Measurements from ENCODE around the gene DMAP1. TPM values are rescaled to one million over a fixed set of nuclear protein-coding genes. Genes with fewer than 3 reads are reported as not detected.

Gene DMAP1
- total and polyA plus RNA-seq, 9 of the 15 experiments (the other 6 are each of a cell fraction or from before 2014, with no cell fraction given) = 1.5 to 51.2 (median 30.3) TPM

DNA sequence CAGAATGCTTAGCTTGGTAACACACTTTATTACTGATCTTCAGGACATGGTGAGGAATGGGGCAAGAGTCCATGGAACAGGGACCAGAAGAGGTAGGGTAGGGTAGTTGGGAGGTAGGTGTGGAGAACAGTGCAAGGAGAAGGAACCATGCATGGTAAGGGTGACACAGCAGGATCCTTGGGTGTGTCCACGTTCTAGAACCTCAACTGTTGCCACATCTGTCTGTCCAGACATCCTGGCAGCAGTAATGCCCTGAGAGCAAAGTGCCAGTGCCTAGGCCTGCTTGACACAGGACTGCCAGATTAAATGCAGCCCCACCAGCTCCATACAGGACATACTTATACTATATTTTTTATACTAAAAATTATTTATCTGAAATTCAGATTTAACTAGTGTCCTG, 13.9 kb downstream of the DMAP1 start (continued):
- TF ChIP-seq ZNF12 (CRISPR knock-in tag; IDR thresholded peaks at IDR 0.05) = no peak
- TF ChIP-seq, protein P1, sequence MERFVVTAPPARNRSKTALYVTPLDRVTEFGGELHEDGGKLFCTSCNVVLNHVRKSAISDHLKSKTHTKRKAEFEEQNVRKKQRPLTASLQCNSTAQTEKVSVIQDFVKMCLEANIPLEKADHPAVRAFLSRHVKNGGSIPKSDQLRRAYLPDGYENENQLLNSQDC (CRISPR knock-in tag; IDR thresholded peaks at IDR 0.05) = no peak
- peak in 1 of 3 experiments; percentile 13 for TF ChIP-seq YY1 (IDR thresholded peaks at IDR 0.05; ENCODE audit: borderline replicate concordance in 1 of 3, control insufficient read depth in 1 of 3, extremely low read depth in 1 of 3, insufficient read depth in 3 of 3, insufficient read length in 1 of 3, insufficient replicate concordance in 2 of 3, low read depth in 1 of 3, low read length in 2 of 3)
- TF ChIP-seq BMI1 (IDR thresholded peaks at IDR 0.05; ENCODE audit: low read length) = no peak
- TF ChIP-seq HMGN3 (IDR thresholded peaks at IDR 0.05; ENCODE audit: borderline replicate concordance, extremely low read depth, insufficient read length, low read depth, low read length) = no peak
- no peak for TF ChIP-seq RB1 (IDR thresholded peaks at IDR 0.05; ENCODE audit: low read depth)
- no peak for TF ChIP-seq SMAD2 (IDR thresholded peaks at IDR 0.05; ENCODE audit: low read depth, low read length)
- no peak for TF ChIP-seq RBM22 (IDR thresholded peaks at IDR 0.05; ENCODE audit: low read depth, low read length, poor library complexity, severe bottlenecking)
- no peak for TF ChIP-seq POLR2G (IDR thresholded peaks at IDR 0.05; ENCODE audit: low read depth, low read length)
- no peak for TF ChIP-seq FOXJ2 (tag; IDR thresholded peaks at IDR 0.05)
- no peak for TF ChIP-seq CHD1 (IDR thresholded peaks at IDR 0.05; ENCODE audit: low read length)
- no peak for TF ChIP-seq ARID2 (IDR thresholded peaks at IDR 0.05)
- no peak for TF ChIP-seq PHF20 (IDR thresholded peaks at IDR 0.05; ENCODE audit: partially characterized antibody)
- no peak; the same call in 1 of the 2 replicates for TF ChIP-seq JUND (IDR thresholded peaks at IDR 0.05; ENCODE audit: borderline replicate concordance, low read depth, low read length)
- peak; percentile 27; the same call in 1 of the 3 replicates for TF ChIP-seq JUND (tag; IDR thresholded peaks at IDR 0.05; ENCODE audit: borderline replicate concordance, low read depth, low read length)
- TF ChIP-seq CXXC5 (CRISPR knock-in tag; IDR thresholded peaks at IDR 0.05) = peak; percentile 25; the same call in 1 of the 2 replicates
- TF ChIP-seq ZNF316 (IDR thresholded peaks at IDR 0.05) = peak; percentile 76
- TF ChIP-seq KLF1 (tag; IDR thresholded peaks at IDR 0.05) = peak; percentile 63; the same call in 1 of the 2 replicates
- no peak for TF ChIP-seq SRSF3 (IDR thresholded peaks at IDR 0.05; ENCODE audit: insufficient read depth, low read length)
- TF ChIP-seq EP300 (IDR thresholded peaks at IDR 0.05; ENCODE audit: low read length) = peak; percentile 31; the same call in 1 of the 2 replicates
- TF ChIP-seq, protein P2, sequence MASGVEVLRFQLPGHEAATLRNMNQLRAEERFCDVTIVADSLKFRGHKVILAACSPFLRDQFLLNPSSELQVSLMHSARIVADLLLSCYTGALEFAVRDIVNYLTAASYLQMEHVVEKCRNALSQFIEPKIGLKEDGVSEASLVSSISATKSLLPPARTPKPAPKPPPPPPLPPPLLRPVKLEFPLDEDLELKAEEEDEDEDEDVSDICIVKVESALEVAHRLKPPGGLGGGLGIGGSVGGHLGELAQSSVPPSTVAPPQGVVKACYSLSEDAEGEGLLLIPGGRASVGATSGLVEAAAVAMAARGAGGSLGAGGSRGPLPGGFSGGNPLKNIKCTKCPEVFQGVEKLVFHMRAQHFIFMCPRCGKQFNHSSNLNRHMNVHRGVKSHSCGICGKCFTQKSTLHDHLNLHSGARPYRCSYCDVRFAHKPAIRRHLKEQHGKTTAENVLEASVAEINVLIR (CRISPR knock-in tag; IDR thresholded peaks at IDR 0.05) = no peak
- peak; percentile 64 for TF ChIP-seq MAFK (IDR thresholded peaks at IDR 0.05; ENCODE audit: low read length)
- TF ChIP-seq ZBTB8A (IDR thresholded peaks at IDR 0.05; ENCODE audit: partially characterized antibody) = no peak
- TF ChIP-seq ZNF436 (CRISPR knock-in tag; IDR thresholded peaks at IDR 0.05) = no peak
- TF ChIP-seq MAFF (IDR thresholded peaks at IDR 0.05; ENCODE audit: low read length) = peak; percentile 63
- no peak for TF ChIP-seq RAD51 (IDR thresholded peaks at IDR 0.05; ENCODE audit: borderline replicate concordance, low read depth)

Data from K562 (cell line).